MM.1S (cell line): ENCODE results near the gene PACS2.

ENCODE experiments used
- CTCF ChIP-seq: fragments of 300-600 bp; sonication (generic); IDR thresholded peaks from 2 replicates; pipeline ENCODE4 v1.5.1; 2016; ENCODE audit warnings: antibody characterized with exemption, low read length, mixed read lengths
- EZH2 ChIP-seq: fragments of 300-600 bp; sonication (generic); optimal IDR thresholded peaks from 2 replicates; pipeline ENCODE3; 2017; ENCODE audit warnings: low read depth, mild to moderate bottlenecking, antibody characterized with exemption, low read length, mixed read lengths

DNA sequence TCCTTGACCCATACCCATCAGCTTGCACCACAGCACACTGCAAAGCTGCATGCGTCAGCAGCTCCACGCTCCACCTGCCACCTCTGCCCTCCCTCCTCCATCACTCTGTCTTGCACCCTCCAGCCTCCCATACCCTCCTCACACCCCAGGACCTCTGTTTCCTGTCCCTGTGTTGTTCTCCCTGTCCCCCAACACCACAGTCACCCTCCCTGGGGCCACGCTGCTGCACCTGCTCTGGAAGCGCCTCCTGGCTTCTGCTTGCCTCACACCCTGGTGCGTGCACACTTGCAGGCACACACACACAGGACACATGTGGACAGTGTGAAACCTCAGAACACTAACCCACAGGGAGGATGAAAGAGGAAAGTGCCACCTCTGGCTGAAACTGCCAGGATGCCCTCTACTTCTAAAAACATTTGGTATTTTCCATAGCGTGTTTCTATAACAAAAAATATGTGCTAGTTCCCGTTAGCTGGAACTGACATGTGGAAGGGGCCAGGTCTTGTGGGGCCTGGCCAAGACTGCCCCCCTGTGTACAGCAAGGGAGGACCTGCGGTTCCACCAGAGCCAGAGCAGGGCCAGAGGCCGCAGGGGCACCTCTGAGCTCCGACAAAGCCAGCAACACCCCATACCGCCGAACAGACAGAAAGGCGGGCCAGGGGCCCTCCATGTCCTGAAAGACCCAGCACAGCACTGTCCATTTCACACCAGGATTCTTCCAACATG, 23.8 kb upstream of the PACS2 start:
- TF ChIP-seq CTCF (no peak), EZH2 (no peak)
